A549 (cell line): Measurements from ENCODE around the gene CTPS2.

ENCODE experiments used
- CEBPB ChIP-seq, 2 experiments: fragments of >200 bp in 1 of 2; sonication (Bioruptor Twin) in 1 of 2; formaldehyde crosslinking in 1 of 2; IDR thresholded peaks; 2 replicates each; pipeline ENCODE4 v1.6.1; 2012 to 2016
- CTCF ChIP-seq: fragments of >200 bp; sonication (Bioruptor Twin); formaldehyde crosslinking; IDR thresholded peaks from 3 replicates; pipeline ENCODE4 v1.5.1; 2016
- EP300 ChIP-seq, 2 experiments: fragments of >200 bp; sonication (Bioruptor Twin); formaldehyde crosslinking; IDR thresholded peaks; 2 replicates in 1 of 2; 3 replicates in 1 of 2; pipeline ENCODE4 v1.6.1; 2016 to 2017
- ESRRA ChIP-seq: fragments of 150-350 bp; IDR thresholded peaks from 2 replicates; pipeline ENCODE4 v1.6.1; 2014; ENCODE audit warnings: mild to moderate bottlenecking, low read length, borderline replicate concordance
- FOSL2 ChIP-seq, 2 experiments: fragments of 450-650 bp in 1 of 2; fragments of >200 bp in 1 of 2; sonication (Bioruptor Twin) in 1 of 2; formaldehyde crosslinking; IDR thresholded peaks; 2 replicates each; pipeline versions ENCODE4 v1.5.0 to v1.6.1; 2016 to 2020; ENCODE audit warnings: mild to moderate bottlenecking in 1 of 2, moderate library complexity in 1 of 2
- HMGXB4 ChIP-seq: fragments of 250-450 bp; sonication (Bioruptor Pico); IDR thresholded peaks from 2 replicates; pipeline ENCODE4 v1.5.0; 2021; ENCODE audit warnings: mild to moderate bottlenecking, moderate library complexity, borderline replicate concordance
- JUNB ChIP-seq: fragments of >200 bp; sonication (Bioruptor Twin); formaldehyde crosslinking; IDR thresholded peaks from 2 replicates; pipeline ENCODE4 v1.6.1; 2016
- MAZ ChIP-seq: fragments of 150-350 bp; IDR thresholded peaks from 2 replicates; pipeline ENCODE4 v1.6.1; 2014; ENCODE audit warnings: antibody characterized with exemption, low read depth, low read length, borderline replicate concordance
- MYC ChIP-seq: IDR thresholded peaks from 2 replicates; pipeline ENCODE4 v1.6.1; 2012; ENCODE audit warnings: mild to moderate bottlenecking, inconsistent platforms, low read length, improper control_type of control experiment, borderline replicate concordance
- POLR2AphosphoS2 ChIP-seq: conservative IDR thresholded peaks from 2 replicates; pipeline ENCODE4 v1.6.1; 2012; ENCODE audit warnings: low read length, improper control_type of control experiment, inconsistent platforms
- RAD21 ChIP-seq, 2 experiments: fragments of >200 bp in 1 of 2; sonication (Bioruptor Twin) in 1 of 2; formaldehyde crosslinking in 1 of 2; IDR thresholded peaks in 1 of 2; conservative IDR thresholded peaks in 1 of 2; 2 replicates in 1 of 2; 3 replicates in 1 of 2; pipeline ENCODE4 v1.6.1; 2012 to 2018; ENCODE audit warnings: inconsistent platforms in 1 of 2
- REST ChIP-seq: fragments of 200-600 bp; sonication (generic); IDR thresholded peaks from 2 replicates; pipeline ENCODE4 v1.6.1; 2016; ENCODE audit warnings: antibody characterized with exemption, mild to moderate bottlenecking, moderate library complexity
- USF2 ChIP-seq: fragments of 450-650 bp; IDR thresholded peaks from 2 replicates; pipeline ENCODE4 v1.6.1; 2014; ENCODE audit warnings: antibody characterized with exemption
- ZSCAN20 ChIP-seq: fragments of 250-450 bp; sonication (Bioruptor Pico); IDR thresholded peaks from 2 replicates; pipeline ENCODE4 v1.8.0; 2022; ENCODE audit warnings: mild to moderate bottlenecking, moderate library complexity

- TF ChIP-seq POLR2AphosphoS2 (no peak), CTCF (no peak), CEBPB (IDR thresholded peaks at IDR 0.05) (no peak), MYC (no peak), JUNB (no peak), USF2 (no peak), FOSL2 (IDR thresholded peaks at IDR 0.05) (no peak), FOSL2 (CRISPR knock-in tag; IDR thresholded peaks at IDR 0.05) (no peak), ESRRA (no peak), HMGXB4 (CRISPR knock-in tag) (no peak), RAD21 (conservative IDR thresholded peaks at IDR 0.05 in 1 of 2, IDR thresholded peaks at IDR 0.05 in 1 of 2) (no peak), MAZ (no peak), REST (no peak), EP300 (IDR thresholded peaks at IDR 0.05) (no peak), ZSCAN20 (CRISPR knock-in tag) (no peak)
Measured at GRCh38 chrX:16651391-16652024, 61.0 kb downstream of the CTPS2 start.
